T follicular helper cell (primary cell): ENCODE data around the gene PTPRU.

ENCODE experiments used
- DNase-seq: peaks from one replicate; pipeline ENCODE4 v3.0.0-alpha.2; 2020; ENCODE audit warnings: low read depth

PTPRU gene

DNA sequence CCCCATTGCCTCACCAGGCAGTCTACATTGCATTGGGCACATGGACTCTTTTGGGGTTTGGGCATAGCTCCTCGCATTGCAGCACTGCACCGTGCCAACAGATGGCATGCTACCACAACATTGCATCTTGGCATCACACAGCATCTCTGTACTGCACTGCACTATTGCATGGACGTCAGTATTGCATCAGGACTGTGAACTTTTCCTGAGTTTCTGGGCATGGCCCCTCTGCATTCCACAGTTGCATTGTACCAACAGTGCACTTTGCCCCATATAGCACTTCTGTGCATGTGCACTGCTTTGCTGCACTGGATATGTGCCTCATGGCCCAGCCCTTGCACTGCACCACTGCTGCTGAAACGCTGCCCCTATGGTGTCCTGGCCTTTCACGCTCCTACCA, 9.6 kb downstream of the PTPRU start:
- no peak for DNase-seq

DNA sequence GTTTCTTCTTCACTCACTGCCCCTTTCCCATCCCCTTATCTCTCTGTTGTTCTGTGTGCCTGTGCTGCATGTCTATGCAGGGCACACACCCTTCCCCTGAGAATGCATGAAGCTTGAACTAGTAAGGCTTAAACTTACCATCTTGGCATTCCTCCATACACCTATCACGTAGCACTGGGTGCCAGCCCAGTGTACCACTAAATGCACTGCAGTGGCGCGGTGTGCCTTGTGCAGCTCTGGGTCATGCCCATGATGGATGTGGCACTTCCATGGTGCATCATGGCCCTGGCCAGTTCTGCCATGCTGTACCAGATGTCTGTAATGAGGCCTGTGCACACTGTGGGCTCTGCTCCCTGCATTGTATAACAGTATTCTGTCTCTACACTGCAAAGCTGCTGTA, 10.7 kb downstream of the PTPRU start:
- no peak for DNase-seq

DNA sequence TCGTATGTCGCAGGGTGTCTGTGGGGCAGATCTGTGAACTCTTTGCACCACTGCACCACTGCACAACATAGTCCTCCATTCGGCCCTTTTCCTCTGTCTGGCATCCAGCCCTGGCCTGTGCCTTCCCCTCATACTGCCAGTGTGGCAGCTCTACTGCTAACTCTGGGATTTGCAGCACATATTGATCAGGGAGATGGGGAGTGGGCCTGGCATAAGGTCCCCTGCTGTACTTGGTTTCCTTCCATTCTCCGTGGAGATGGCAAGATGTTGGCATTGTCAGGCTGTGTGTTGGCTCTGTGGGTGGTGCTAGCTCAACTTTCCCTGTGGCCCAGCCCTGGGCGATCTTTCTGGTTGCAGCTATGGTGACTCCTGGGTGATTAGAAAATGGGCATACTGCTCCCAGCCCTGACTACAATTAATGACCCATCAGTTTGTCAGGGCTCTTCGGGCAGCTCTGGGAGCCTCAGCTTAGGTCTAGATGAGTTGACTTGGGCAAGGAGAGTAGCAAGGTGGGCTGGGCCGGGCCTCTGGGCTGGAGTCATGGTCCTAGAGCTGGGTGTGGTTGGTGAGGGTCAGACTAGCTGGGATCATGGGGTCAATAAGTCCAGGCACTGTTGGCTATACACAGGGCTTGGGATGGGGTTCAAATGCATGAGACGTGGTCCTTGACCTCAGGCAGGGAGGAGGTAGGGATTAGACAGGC, 11.4 kb downstream of the PTPRU start:
- no peak for DNase-seq

- no peak for DNase-seq
These were observed 12.1 kb downstream of the PTPRU start for GRCh38 chr1:29248409-29248808.

GRCh38 chr1:29249170-29249691, 12.9 kb downstream of the PTPRU start:
- no peak for DNase-seq

- DNase-seq, result no peak
These were observed 13.7 kb downstream of the PTPRU start for GRCh38 chr1:29249951-29250581.

DNA sequence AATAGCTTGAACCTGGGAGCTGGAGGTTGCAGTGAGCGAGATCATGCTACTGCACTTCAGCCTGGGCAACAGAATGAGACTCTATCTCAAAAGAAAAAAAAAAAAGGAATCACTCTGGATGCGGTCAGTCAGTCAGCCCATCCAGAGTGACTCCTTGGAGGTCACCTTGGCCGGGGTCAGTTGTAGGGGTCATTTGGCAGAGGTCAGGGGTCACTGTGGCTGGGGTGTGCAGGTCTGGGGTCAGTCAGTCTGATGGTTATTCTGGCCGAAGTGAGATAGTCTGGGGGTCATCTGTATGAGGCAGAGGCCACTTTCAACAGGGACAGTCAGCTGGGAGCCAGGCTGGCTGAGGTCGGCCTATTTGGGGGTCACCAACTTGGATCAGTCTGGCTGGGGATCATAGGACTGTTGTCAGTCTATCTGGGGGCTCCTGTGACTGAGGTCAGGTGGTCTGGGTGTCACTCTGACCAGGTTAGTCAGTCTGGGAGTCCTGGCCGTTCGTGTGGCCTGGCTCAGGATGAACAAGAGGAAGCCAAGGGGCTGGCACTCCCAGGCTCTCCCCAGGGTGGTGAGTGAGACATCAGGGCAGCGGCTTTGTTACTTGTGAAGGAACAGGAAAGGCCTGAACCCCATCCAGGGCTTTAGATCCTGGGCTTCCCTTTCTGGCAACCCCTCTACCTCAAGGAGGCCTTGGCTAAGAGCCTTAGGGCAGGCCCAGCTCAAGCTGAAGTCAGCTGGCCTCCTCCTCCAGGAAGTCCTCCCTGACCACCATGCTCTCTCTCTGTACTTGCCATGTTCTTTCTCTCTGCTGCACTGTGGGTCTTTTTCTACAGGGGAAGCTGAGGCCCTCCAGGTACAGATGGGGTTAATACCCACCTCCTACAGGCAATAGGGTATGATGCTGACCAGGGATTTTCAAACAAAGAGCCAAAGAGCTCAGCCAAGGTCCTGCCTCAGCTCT, 15.1 kb downstream of the PTPRU start:
- no peak for DNase-seq

DNA sequence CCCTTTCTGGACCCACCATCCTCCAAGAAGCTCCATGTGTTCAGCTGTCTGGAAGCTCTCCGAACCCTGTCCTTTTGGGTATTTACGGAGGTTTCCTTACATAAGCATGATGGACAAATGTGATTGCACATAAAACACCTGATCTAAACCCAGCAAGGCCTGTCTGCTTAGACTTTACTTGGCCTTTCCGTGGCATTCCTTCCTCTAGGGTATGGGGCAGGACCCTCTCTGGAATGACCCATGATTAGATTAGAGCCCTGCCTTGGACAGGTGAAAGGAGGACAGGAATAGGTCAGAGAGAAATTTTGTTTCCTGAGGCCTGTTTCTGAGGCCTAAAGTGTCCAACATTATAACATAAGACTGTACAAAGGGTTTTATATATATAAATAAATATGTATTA, 16.9 kb downstream of the PTPRU start:
- no peak for DNase-seq

GRCh38 chr1:29254346-29254745, 18.0 kb downstream of the PTPRU start:
- no peak for DNase-seq

DNA sequence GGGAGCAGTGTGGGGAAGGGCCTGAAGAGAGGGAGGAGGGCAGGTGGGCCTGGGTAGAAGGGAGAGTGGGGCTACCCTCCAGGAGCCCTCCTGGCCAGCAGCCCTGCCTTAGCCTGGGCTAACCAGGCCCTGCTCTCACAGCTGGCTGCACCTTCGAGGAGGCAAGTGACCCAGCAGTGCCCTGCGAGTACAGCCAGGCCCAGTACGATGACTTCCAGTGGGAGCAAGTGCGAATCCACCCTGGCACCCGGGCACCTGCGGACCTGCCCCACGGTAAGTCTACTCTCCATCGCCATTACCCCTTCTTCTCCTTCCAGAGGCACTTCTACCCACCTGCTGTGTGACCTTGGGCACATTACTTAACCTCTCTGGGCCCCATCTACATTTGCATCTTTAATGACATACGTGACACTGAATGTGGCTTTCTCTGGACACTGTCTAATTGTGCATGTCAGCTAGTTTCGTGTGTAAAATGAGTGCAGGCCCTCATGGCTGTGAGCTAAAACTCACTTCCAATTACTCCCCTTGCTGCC, 18.9 kb downstream of the PTPRU start:
- no peak for DNase-seq

DNA sequence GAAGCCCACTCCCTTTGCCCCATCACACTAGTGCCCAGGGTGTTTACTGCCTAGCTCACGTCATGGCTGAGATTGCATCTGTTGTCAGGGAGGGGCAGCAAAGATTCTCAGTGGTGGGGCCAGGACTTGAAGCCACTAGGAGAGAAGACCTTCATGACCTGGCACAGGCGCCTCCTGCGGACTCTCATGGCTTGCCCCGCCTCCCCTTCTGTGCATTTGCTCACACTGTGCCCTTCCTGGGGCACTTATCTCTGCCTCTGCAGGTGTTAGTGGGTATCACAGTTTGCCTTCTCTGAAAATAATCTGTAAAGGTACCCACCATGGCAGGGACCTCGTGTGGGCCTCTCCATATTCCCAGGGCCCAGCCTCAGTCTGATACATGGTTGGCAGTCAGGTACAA, 20.1 kb downstream of the PTPRU start:
- no peak for DNase-seq

DNA sequence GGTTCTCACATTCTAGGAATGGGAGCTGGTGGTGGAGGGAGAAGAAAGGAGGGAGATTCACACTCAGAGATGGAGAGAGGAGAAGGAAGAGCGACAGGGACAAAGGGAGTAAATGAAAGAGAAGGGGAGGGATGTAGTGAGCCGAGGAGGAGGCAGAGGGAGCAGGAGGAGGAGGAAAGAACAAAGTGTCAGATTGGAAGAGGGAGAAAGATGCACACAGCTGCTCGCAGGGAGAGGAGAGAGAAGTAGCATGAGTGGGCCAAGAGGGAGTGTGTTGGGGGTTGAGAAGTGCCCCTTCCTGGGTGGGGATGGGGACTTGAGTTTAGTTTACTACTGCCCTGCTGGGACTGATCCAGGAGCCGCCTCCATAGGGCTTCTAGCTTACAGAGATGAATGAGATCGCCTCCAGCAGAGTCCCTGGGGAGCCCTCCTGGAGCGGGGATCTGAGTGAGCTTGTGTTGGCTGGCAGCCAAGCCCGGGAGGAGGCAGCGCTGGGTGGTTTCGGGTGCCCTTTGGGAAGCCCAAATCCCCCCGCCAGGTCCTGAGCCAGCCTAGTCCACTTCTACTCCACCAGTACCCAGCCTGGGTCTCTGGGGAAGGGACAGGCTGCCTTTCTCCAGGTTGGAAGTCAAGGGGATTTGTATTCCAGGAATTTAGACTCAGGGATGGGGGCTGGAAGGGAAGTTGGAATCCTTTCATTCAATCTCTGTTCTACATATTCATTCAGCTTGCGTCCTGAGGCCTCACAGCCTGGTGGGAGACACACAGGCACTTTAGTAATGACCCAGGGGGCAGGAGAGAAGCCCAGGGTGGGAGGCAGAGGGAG, 20.9 kb downstream of the PTPRU start:
- DNase-seq, result no peak

DNA sequence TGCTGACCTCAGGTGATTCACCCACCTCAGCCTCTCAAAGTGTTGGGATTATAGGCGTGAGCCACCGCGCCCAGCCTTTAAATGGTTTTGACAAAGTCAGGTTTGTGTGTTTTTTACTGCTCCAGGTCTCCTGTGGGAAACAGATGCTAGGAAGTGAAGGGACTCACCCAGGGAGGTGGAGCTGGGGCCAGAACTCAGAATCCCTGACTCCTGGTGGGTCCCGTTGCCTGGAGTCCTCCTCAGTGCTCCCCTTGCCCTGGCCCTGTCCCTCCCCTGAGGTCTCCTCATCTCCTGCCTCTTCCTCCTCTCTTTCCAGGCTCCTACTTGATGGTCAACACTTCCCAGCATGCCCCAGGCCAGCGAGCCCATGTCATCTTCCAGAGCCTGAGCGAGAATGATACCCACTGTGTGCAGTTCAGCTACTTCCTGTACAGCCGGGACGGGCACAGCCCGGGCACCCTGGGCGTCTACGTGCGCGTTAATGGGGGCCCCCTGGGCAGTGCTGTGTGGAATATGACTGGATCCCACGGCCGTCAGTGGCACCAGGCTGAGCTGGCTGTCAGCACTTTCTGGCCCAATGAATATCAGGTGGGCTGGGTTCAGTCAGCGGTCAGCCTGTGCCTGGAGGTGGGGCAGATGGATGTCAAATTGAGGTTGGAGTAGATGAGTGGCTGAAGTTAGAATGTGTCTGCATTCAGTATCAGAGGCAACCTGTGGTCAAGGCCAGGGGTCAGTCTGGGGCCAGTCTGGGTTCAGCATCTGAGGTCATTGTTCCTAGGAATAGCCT, 22.1 kb downstream of the PTPRU start:
- DNase-seq, result no peak

DNA sequence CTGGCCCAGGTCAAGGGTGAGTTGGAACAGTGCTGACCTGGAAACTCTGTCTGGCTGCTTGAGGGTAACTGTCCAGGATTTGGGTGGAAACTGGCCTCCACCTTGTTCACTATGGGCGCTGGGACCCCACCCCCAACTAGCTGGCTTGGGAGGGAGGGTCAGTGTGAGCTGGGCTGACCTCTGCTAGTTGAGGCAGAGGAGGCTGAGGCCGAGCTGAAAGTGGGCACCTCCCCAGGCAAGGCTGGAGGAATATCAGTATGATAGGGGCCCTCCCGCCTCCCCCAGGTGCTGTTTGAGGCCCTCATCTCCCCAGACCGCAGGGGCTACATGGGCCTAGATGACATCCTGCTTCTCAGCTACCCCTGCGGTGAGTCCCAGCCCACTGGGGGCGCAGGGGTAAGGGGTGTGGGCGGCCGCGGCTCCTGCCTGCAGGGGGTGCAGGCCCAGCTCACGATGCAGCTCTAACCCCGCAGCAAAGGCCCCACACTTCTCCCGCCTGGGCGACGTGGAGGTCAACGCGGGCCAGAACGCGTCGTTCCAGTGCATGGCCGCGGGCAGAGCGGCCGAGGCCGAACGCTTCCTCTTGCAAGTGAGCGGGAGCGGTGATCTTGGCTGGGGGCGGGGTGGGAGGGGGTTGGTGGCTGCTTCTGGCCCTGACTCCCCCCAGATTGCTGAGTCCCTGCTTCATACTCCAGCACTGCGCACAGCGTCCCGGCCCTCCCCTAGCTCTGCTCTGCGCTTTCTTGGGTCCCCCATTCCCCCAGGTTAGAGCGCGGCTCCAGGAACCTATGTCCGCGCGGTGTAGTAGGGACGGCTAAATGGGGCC, 22.9 kb downstream of the PTPRU start:
- no peak for DNase-seq

GRCh38 chr1:29259802-29260441, 23.6 kb downstream of the PTPRU start:
- DNase-seq, result no peak

- no peak for DNase-seq
These were observed 24.2 kb downstream of the PTPRU start for GRCh38 chr1:29260531-29260930.

- DNase-seq, result no peak
These were observed 28.6 kb downstream of the PTPRU start for GRCh38 chr1:29264773-29265389.

DNA sequence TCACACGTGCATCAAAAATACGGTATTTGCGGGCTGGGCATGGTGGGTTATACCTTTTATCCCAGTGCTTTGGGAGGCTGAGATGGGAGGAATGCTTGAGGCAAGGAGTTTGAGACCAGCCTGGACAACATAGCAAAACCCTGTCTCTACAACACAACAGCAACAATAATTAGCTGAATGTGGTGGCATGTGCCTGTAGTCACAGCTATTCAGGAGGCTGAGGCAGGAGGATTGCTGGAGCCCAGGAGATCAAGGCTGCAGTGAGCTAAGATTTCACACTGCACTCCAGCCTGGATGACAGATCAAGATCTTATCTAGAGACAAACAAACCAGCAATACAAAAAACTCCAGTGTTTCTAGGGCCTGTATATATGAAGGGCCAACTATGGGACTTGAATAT, 30.6 kb downstream of the PTPRU start:
- DNase-seq, result no peak
